Lung (tissue), 12 donors: ENCODE data around the gene KCNT1. TPM values are rescaled to one million over a fixed set of nuclear protein-coding genes. Genes with fewer than 3 reads are reported as not detected.

ENCODE experiments used
- ATAC-seq: fragments of 200-7000 bp; cut with Tn5 transposase; one replicate; pipeline ENCODE4 v1.9.1; 2020; ENCODE audit warnings: moderate number of reproducible peaks; ENCODE audit not compliant: insufficient read depth, low FRiP score
- DNase-seq, 3 donors: peaks; one replicate each; pipeline ENCODE4 v3.0.0-alpha.2; 2013 to 2017
- H3K27ac ChIP-seq, 2 donors: one replicate each; pipeline ENCODE4 v1.5.1; 2013; ENCODE audit warnings: mild to moderate bottlenecking in 2 of 2, moderate library complexity in 2 of 2, control low read depth in 1 of 2, inconsistent platforms in 1 of 2, low read depth in 1 of 2, low read length in 1 of 2
- H3K27me3 ChIP-seq, 3 donors: one replicate each; pipeline ENCODE4 v1.5.1; 2013; ENCODE audit warnings: low read length in 2 of 3; ENCODE audit not compliant: control insufficient read depth in 3 of 3, insufficient read depth in 3 of 3
- H3K36me3 ChIP-seq, 4 donors: one replicate each; pipeline ENCODE4 v1.5.1; 2013; ENCODE audit warnings: low read length in 4 of 4, mild to moderate bottlenecking in 1 of 4, moderate library complexity in 1 of 4; ENCODE audit not compliant: control insufficient read depth in 4 of 4, insufficient read depth in 4 of 4
- H3K4me1 ChIP-seq, 5 donors: one replicate each; pipeline ENCODE4 v1.5.1; 2013; ENCODE audit warnings: low read length in 5 of 5, mild to moderate bottlenecking in 2 of 5, moderate library complexity in 1 of 5; ENCODE audit not compliant: control insufficient read depth in 5 of 5, insufficient read depth in 5 of 5
- H3K4me3 ChIP-seq: one replicate; pipeline ENCODE4 v1.5.1; 2013; ENCODE audit warnings: mild to moderate bottlenecking, control low read depth, moderate library complexity
- H3K9ac ChIP-seq, 2 donors: one replicate each; pipeline ENCODE4 v1.5.1; 2013; ENCODE audit warnings: low read length in 2 of 2, control low read depth in 1 of 2; ENCODE audit not compliant: insufficient read depth in 1 of 2
- H3K9me3 ChIP-seq, 4 donors: one replicate each; pipeline ENCODE4 v1.5.1; 2013; ENCODE audit warnings: low read length in 3 of 4, mild to moderate bottlenecking in 1 of 4, moderate library complexity in 1 of 4; ENCODE audit not compliant: control insufficient read depth in 4 of 4, insufficient read depth in 3 of 4
- WGBS, 2 donors: extraction: QIAGEN DNeasy Blood & Tissue Kit; methylation state at CpG; one replicate each; pipeline ENCODE4 v1.1.7; 2013; 5-methylcytosine and 5-hydroxymethylcytosine counted together
- polyA plus RNA-seq, 2 donors: library from polyadenylated mRNA; stranded (reverse); fragments of 200-250 nt; gene quantifications; one replicate each; pipeline ENCODE4 v1.2.1, GENCODE V29; 2013
- total RNA-seq, 2 donors: library from RNA; depleted of rRNA in 1 of 2; stranded (reverse); fragments of >200 nt in 1 of 2; gene quantifications; one replicate each; pipeline ENCODE4 v1.2.1, GENCODE V29; 2014 to 2021
- TF ChIP-seq, protein P1 (sequence below): IDR thresholded peaks from 2 replicates; pipeline ENCODE4 v1.5.1; 2012; ENCODE audit warnings: mild to moderate bottlenecking; ENCODE audit errors: control extremely low read depth, extremely low read depth
- donor health status: control.
- donor health status: control.
- donor health status: Bipolar disorder and iron deficiency.
- donor health status: healthy.
- donor health status: DM: yes; HTN: yes; CAD: no.

The KCNT1 gene
- total and polyA plus RNA-seq, 4 donors = 0.06 to 0.28 (median 0.11) TPM

DNA sequence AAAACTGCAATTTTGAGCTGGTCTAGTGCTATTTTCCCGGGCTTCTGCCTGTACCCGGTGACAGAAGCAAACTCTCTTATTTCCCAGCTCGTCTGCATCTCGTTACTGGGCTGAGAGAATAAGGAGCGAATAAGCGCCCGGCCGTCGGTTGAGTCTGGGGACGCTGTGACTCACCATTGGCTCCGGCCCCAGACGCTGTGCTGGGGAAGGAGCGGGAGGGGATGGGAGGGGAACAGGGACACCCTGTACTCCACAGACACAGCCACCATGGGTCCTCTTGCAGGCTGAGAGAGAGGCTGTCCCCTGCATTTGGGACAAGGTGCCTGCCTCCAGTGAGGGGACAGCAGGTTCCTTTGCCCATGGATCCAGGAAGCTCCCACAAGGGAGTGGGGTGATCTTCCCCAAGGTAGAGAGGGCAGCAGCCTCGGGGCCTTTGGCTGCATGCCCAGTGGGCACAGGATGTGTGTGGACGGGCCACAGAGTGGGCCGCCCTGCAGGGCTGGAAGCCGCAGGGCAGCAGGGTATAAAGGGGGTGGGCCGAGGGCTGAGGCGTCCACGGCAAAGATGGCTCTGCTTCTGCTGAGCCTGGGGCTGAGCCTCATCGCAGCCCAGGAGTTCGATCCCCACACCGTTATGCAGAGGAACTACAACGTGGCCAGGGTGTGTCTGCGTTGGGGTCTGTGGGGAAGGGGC is 39.1 kb upstream of the KCNT1 start, which contains the start of gene LCN9:
Gene LCN9 (plus strand): TSS at position 552 of the 693 bp plus-strand sequence. CDS start 13 bp downstream, at position 565.
- H3K9ac ChIP-seq = no peak within 1 kb of the TSS
- no peak within 1 kb of the TSS for H3K27ac ChIP-seq
- TF ChIP-seq, protein P1, sequence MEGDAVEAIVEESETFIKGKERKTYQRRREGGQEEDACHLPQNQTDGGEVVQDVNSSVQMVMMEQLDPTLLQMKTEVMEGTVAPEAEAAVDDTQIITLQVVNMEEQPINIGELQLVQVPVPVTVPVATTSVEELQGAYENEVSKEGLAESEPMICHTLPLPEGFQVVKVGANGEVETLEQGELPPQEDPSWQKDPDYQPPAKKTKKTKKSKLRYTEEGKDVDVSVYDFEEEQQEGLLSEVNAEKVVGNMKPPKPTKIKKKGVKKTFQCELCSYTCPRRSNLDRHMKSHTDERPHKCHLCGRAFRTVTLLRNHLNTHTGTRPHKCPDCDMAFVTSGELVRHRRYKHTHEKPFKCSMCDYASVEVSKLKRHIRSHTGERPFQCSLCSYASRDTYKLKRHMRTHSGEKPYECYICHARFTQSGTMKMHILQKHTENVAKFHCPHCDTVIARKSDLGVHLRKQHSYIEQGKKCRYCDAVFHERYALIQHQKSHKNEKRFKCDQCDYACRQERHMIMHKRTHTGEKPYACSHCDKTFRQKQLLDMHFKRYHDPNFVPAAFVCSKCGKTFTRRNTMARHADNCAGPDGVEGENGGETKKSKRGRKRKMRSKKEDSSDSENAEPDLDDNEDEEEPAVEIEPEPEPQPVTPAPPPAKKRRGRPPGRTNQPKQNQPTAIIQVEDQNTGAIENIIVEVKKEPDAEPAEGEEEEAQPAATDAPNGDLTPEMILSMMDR = no peak
- peak in 1 of 3 donors; percentile 9 for DNase-seq
- H3K4me3 ChIP-seq = no peak within 1 kb of the TSS
- 57 to 73% methylated on average over 25 of the region's 25 CpGs for WGBS, 2 donors
- no peak for ATAC-seq
- no peaks in the 10 kb centered on the region for H3K4me1 ChIP-seq
- peaks cover 0 to 3% (median 0%) of the 10 kb centered on the region in 3 donors for H3K27me3 ChIP-seq
- H3K9me3 ChIP-seq = peaks cover 0 to 1% (median 0%) of the 10 kb centered on the region in 4 donors
- H3K36me3 ChIP-seq = no peaks in the 10 kb centered on the region

DNA sequence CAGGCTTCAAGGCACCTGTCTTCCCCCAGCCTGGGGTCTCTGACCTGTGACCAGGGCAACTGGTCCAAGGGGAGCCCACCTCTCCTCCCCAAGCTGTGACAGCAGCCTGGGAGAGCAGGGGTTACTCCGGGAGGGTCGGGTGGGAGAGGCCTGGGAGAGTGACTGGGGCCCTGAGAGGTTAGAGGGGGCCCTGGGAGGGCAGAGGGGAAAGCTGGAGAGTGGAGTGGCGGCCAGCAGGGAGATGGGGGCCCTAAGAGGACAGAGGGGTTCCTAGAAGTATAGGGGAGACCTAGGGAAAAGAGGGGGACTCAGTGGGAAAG is 38.6 kb upstream of the KCNT1 start:
- Histone ChIP-seq H3K27me3 (peaks cover 0 to 3% (median 0%) of the 10 kb centered on the region in 3 donors), H3K9ac (no peak overlapping the region), H3K27ac (no peak overlapping the region), H3K9me3 (peaks cover 0 to 1% (median 0%) of the 10 kb centered on the region in 4 donors), H3K4me1 (no peaks in the 10 kb centered on the region), H3K4me3 (no peak overlapping the region), H3K36me3 (no peaks in the 10 kb centered on the region)
- no peak for DNase-seq
- 55 to 64% methylated on average over 3 of the region's 3 CpGs for WGBS, 2 donors
- TF ChIP-seq, protein P1 = no peak
- no peak for ATAC-seq

DNA sequence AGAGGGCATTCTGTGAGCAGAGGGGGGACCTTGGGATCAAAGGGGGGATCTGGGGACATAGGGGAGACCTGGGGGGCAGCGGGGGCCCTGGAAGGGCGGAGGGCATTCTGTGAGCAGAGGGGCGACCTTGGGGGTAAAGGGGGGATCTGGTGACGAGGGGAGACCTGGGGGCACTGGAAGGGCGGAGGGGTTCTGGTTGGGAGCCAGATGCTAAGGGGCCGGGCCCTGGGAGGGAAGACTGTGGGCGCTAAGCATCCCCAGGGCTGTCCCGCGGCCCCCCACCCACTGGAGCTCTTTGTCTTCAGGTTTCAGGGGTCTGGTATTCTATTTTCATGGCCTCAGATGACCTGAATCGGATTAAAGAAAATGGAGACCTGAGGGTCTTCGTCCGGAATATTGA is 38.1 kb upstream of the KCNT1 start:
- Histone ChIP-seq H3K27me3 (peaks cover 0 to 3% (median 0%) of the 10 kb centered on the region in 3 donors), H3K4me1 (no peaks in the 10 kb centered on the region), H3K4me3 (no peak overlapping the region), H3K9ac (no peak overlapping the region), H3K9me3 (peaks cover 0 to 1% (median 0%) of the 10 kb centered on the region in 4 donors), H3K27ac (no peak overlapping the region), H3K36me3 (no peaks in the 10 kb centered on the region)
- TF ChIP-seq, protein P1 = no peak
- DNase-seq (no peak), ATAC-seq (no peak)
- 80 to 88% methylated on average over 12 of the region's 12 CpGs for WGBS, 2 donors
